Ishikawa (cell line): ENCODE data around the gene CPAMD8.

Experiments used
- CEBPB ChIP-seq: IDR thresholded peaks from 2 replicates; pipeline ENCODE4 v1.6.1; 2012
- CREB1 ChIP-seq: IDR thresholded peaks from 2 replicates; pipeline ENCODE4 v1.6.1; 2012; ENCODE audit warnings: low read depth
- EGR1 ChIP-seq: IDR thresholded peaks from 2 replicates; pipeline ENCODE4 v1.6.1; 2012
- EP300 ChIP-seq: IDR thresholded peaks from 2 replicates; pipeline ENCODE4 v1.6.1; 2012; ENCODE audit warnings: borderline replicate concordance
- FOXM1 ChIP-seq: IDR thresholded peaks from 2 replicates; pipeline ENCODE4 v1.6.1; 2012; ENCODE audit warnings: low read depth, borderline replicate concordance
- NFIC ChIP-seq: IDR thresholded peaks from 2 replicates; pipeline ENCODE4 v1.6.1; 2012
- RAD21 ChIP-seq: IDR thresholded peaks from 2 replicates; pipeline ENCODE4 v1.6.1; 2012; ENCODE audit warnings: low read depth
- TAF1 ChIP-seq: IDR thresholded peaks from 2 replicates; pipeline ENCODE4 v1.6.1; 2012; ENCODE audit warnings: low read depth, mild to moderate bottlenecking
- TCF12 ChIP-seq: IDR thresholded peaks from 2 replicates; pipeline ENCODE4 v1.6.1; 2012; ENCODE audit warnings: low read depth
- TEAD4 ChIP-seq: IDR thresholded peaks from 2 replicates; pipeline ENCODE4 v1.6.1; 2012
- YY1 ChIP-seq: IDR thresholded peaks from 2 replicates; pipeline ENCODE4 v1.6.1; 2012; ENCODE audit warnings: low read depth
- ZBTB7A ChIP-seq: IDR thresholded peaks from 2 replicates; pipeline ENCODE4 v1.6.1; 2012; ENCODE audit warnings: low read depth
- TF ChIP-seq, protein P1 (sequence below): IDR thresholded peaks from 2 replicates; pipeline ENCODE4 v1.6.1; 2012
- TF ChIP-seq, protein P2 (sequence below): IDR thresholded peaks from 2 replicates; pipeline ENCODE4 v1.6.1; 2012; ENCODE audit warnings: low read depth, mild to moderate bottlenecking
- TF ChIP-seq, protein P3 (sequence below): IDR thresholded peaks from 2 replicates; pipeline ENCODE4 v1.6.1; 2012

The CPAMD8 gene

DNA sequence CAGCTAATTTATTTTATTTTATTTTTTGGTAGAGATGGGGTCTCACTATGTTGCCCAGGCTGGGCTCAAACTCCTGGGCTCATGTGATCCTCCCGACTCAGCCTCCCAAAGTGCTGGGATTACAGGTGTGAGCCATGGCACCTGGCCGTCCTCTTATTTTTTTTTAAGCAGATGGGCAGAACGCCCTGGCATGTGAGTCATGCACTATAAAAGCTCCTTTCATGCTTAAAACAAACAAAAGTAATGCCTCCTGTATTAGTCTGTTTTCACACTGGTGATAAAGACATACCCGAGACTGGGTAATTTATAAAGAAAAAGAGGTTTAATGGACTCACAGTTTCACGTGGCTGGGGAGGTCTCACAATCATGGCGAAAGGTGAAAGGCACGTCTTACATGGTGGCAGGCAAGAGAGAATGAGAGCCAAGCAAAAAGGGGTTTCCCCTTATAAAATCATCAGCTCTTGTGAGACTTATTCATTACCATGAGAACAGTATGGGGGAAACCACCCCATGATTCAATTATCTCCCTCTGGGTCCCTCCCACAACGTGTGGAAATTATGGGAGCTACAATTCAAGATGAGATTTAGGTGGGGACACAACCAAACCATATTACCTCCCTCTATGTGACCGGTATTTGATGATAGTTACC lies 12.3 kb downstream of the CPAMD8 start:
- peak; percentile 13; the same call in 1 of the 2 replicates for TF ChIP-seq NFIC

DNA sequence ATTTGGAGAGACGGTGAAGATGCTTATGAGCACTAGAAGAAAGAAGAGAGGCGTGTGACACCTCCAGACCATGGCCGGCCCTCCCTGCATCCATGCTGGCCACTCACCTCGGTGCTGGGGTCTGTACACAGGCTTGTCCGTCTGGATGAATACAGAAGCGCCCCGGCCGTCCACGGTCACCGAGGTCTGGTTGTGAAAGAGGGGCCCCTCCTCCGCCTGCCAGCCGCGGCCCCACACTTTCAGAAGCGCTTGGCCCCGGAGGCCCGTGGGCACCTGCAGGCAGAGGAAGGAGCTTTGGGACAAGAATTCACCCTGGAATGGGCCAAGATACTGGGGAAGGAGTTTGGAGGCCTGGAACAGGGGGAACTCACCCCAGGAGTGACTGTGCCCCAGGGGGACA lies 15.1 kb downstream of the CPAMD8 start:
- TF ChIP-seq FOXM1 (no peak), TAF1 (no peak), EP300 (no peak), RAD21 (no peak), YY1 (no peak), ZBTB7A (no peak), EGR1 (no peak), CEBPB (no peak), NFIC (no peak), CREB1 (no peak), TEAD4 (no peak)
- TF ChIP-seq, protein P1, sequence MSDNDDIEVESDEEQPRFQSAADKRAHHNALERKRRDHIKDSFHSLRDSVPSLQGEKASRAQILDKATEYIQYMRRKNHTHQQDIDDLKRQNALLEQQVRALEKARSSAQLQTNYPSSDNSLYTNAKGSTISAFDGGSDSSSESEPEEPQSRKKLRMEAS = no peak
- TF ChIP-seq, protein P2, sequence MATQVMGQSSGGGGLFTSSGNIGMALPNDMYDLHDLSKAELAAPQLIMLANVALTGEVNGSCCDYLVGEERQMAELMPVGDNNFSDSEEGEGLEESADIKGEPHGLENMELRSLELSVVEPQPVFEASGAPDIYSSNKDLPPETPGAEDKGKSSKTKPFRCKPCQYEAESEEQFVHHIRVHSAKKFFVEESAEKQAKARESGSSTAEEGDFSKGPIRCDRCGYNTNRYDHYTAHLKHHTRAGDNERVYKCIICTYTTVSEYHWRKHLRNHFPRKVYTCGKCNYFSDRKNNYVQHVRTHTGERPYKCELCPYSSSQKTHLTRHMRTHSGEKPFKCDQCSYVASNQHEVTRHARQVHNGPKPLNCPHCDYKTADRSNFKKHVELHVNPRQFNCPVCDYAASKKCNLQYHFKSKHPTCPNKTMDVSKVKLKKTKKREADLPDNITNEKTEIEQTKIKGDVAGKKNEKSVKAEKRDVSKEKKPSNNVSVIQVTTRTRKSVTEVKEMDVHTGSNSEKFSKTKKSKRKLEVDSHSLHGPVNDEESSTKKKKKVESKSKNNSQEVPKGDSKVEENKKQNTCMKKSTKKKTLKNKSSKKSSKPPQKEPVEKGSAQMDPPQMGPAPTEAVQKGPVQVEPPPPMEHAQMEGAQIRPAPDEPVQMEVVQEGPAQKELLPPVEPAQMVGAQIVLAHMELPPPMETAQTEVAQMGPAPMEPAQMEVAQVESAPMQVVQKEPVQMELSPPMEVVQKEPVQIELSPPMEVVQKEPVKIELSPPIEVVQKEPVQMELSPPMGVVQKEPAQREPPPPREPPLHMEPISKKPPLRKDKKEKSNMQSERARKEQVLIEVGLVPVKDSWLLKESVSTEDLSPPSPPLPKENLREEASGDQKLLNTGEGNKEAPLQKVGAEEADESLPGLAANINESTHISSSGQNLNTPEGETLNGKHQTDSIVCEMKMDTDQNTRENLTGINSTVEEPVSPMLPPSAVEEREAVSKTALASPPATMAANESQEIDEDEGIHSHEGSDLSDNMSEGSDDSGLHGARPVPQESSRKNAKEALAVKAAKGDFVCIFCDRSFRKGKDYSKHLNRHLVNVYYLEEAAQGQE = no peak

DNA sequence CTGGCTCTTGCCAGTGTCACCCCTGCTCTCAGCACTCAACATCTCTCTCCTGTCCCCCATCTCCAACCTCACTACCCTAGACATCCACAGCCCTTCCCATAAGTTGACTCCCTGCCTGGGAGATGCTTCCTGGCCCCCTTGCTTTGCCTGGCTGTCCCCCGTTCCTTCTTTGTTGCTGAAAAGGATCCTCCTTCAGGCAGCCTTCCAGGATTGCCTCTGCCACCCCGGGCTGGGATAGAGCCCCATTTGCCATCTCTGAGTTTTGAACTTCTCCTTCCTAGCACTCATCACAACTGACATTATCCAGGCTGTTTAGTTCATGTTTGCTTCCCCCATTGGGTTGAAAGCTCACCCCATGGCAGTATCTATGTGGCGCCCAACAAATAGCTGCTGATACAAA lies 20.0 kb downstream of the CPAMD8 start:
- TF ChIP-seq TAF1 (no peak), EP300 (no peak), CREB1 (no peak), CEBPB (no peak), FOXM1 (no peak), TCF12 (no peak), YY1 (no peak), NFIC (no peak), EGR1 (no peak)
- TF ChIP-seq, protein P3, sequence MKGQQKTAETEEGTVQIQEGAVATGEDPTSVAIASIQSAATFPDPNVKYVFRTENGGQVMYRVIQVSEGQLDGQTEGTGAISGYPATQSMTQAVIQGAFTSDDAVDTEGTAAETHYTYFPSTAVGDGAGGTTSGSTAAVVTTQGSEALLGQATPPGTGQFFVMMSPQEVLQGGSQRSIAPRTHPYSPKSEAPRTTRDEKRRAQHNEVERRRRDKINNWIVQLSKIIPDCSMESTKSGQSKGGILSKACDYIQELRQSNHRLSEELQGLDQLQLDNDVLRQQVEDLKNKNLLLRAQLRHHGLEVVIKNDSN = no peak
- TF ChIP-seq, protein P1 = no peak

DNA sequence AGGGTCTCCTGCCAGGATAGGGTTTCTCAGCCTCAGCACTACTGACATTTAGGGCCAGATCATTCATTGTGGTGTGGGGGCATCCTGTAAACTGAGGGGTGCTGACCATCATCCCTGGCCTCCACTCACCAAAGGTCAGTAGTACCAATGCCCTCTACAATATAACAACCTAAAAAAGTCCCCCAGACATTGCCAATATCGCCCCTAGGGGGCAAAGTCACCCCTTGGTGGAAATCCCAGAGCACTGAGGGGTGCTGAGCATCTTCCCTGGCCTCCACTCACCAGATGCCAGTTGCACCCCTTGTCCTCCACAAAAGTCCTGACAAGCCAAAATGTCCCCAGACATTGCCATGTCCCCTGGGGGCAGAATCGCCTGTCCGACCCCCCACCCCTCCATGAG lies 21.6 kb downstream of the CPAMD8 start:
- TF ChIP-seq EP300 (no peak), RAD21 (peak; percentile 28; the same call in 1 of the 2 replicates)

DNA sequence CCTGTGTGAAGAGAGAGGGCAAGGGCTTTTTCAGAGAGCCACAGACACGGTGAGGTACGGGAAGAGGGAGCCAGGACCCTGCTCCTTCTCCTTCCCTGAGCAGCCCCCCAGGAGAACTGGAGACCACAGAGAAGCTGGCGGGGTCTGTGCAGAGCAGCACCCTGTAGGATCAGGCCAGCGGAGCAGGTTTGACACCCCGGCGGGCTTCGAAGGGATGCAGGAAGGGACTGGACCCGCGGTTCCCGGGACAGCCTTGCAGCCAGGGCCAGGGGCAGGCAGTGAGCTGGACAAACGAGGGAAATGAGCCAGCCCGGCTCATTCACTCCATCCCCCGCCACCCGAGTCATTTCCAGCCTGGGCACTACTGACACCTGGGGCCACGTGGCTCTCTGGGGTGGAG lies 22.2 kb downstream of the CPAMD8 start:
- TF ChIP-seq RAD21 (no peak), TCF12 (no peak), ZBTB7A (no peak), NFIC (no peak), CREB1 (no peak), FOXM1 (no peak)

DNA sequence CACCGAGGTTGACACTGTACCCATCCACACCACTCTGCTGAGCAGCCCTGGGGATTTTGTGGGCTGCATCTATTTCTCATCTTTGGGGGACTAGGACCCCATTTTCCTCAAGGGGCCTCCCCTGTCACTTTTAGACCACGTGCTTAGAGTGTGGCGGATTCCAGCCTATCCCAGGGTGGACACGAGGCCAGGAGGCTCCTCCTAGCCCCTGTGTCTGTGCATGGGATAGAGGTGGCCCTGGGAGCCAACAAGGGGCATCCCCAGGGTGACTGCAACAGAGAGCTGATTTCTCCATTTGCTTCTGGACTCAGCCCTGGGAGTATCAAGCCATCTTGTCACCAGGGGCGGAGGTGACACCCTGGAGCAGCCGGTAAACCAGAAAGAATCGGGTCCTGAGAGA lies 24.2 kb downstream of the CPAMD8 start:
- TF ChIP-seq CREB1 (no peak), ZBTB7A (no peak), RAD21 (no peak), EGR1 (no peak), CEBPB (no peak), TAF1 (no peak), NFIC (no peak), YY1 (no peak)
- TF ChIP-seq, protein P3 = no peak
- TF ChIP-seq, protein P2 = no peak
- TF ChIP-seq, protein P1 = no peak
